GM12873 (cell line): ENCODE results near the gene BTNL9.

ENCODE experiments used
- CTCF ChIP-seq: IDR thresholded peaks from 2 replicates; pipeline ENCODE4 v1.5.1; 2012; ENCODE audit warnings: low read depth, mild to moderate bottlenecking, moderate library complexity, low read length, control low read depth; ENCODE audit not compliant: insufficient read depth; ENCODE audit errors: missing control alignments

Gene BTNL9

GRCh38 chr5:181027452-181028031 is 12.5 kb upstream of the BTNL9 start:
- TF ChIP-seq CTCF = no peak

DNA sequence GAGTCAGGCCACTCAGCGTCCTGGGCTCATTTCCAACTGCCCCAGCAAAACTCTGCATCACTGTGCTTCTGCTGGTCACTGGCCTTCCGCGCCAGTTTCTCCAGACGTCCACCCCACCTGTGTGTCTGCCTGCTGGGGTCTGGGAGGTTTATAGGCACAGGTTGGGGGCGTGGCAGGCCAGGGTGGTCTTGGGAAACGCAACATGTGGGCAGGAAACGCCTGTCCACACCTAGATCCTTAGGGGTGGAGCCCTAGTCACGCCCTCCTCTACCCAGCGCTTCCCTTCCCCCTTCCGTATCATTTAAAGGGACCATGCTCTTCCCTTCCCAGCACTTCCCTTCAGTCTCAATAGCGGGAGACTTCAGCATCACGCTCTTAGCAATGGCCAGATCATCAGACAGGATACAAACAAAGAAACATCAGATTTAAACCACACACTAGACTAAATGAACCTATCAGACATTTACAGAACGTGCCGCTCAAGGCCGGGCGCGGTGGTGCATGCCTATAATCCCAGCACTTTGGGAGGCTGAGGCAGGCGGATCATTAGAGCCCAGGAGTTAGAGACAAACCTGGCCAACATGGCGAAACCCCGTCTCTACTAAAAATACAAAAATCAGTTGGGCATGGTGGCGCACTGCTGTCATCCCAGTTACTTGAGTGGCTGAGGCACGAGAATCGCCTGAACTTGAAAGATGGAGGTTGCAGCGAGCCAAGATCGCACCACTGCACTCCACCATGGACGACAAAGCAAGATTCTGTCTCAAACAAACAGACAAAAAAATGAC is 11.8 kb upstream of the BTNL9 start:
- no peak for TF ChIP-seq CTCF

- TF ChIP-seq CTCF = no peak
Measured at GRCh38 chr5:181031716-181032115, 8.3 kb upstream of the BTNL9 start.

GRCh38 chr5:181035991-181036815 is 3.9 kb upstream of the BTNL9 start:
- TF ChIP-seq CTCF = no peak

- no peak for TF ChIP-seq CTCF
Measured at GRCh38 chr5:181036816-181037364, 3.2 kb upstream of the BTNL9 start.

- no peak for TF ChIP-seq CTCF
Measured at GRCh38 chr5:181037365-181037861, 2.7 kb upstream of the BTNL9 start.

DNA sequence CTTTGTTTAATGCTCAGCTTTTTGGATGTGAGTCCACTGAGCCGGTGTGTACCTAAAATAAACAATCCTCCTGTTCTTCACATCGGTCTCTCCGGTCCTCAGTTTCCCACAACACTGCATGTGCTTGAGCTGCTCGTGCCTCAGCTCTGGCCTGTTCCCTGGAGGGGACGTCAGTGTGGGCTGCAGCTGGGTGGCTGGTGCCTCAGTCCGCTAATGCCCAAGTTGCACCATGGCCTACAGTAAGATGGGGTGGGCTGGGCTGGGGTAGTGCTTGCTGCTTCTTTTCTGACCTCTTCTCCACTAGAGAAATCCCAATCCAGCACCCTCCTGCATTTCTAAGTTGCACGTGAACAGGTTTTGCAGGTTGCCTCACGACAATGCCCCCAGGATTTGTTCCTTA is 595 bp upstream of the BTNL9 start:
- TF ChIP-seq CTCF = no peak
